ENCODE measurements around the gene ANO1.

Gene ANO1

DNA sequence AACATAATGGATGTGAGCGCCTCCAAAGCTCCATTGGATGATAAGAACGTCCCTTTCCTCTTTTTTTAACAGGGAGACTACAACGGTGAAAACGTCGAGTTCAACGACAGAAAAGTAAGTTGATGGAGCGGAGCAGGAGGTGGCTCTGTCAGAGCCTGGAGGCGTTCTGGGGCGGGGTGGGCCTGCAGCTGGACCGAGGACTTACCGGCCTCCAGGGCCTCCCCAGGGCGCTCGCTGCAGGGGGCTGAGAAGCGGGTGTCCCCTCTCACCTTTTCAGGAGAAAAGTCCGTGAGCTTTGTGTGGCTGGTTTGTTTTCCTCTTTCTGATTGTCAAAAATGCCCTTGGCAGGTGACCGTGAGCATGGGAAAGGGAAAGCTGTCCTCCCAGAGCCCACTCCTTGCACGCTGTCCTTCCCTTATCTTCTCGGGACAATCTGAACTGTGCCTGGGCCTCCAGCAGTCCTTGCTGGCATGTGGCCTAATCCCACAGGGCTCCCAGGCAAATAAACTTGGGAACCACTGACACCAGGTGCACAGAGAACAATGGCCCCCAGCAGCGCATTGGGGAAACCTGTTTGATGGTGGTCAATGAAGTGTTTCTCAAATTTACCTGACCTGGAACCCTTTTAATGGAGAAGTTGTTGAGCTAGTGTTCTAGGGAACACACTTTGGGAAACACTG lies 38.4 kb downstream of the ANO1 start:
- DNase-seq (ENCODE audit: low spot score), result no peak

DNA sequence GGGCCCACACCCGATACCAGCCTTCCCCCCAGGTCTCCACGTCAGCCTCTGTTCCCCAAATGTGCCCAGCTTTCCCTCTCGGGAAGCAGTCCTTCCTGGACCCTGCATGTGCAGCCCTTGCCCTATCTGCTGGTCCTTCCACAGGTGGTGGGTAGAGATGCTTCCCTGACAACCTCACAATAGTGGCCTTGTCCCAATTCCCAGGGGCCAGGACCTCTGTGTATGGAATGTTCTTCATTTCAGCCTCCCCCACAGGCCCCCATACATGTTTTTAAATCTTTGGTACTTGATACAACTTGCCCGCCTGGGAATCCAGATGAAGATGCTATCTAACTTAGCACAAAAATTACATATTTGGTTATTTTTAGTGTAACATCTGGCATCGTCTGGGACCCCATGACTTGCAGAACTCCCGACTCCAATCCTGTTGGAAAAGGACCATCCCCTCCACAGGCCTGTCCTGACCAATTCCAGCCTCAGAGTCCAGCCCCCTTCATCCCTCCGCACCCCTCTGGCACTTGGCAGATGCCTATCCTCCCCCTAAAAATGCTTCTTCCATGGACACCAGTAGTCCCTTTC lies 39.5 kb downstream of the ANO1 start:
- no peak for DNase-seq (ENCODE audit: low spot score)

DNA sequence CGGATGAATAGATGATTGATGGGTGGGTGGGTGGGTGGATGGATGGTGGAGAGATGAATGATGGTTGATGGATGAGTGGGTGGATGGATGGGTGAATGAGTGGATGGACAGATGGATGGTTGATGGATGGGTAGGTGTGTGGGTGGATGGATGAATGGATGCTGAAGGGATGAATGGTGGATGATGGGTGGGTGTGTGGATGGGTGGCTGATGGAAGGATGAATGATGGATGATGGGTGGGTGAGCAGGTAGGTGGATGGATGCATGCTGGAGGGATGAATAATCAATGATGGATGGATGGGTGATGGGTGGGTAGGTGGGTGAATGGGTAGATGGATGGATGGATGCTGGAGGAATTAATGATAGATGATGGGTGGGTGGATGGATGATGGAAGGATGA lies 40.5 kb downstream of the ANO1 start:
- DNase-seq (ENCODE audit: low spot score), result no peak

DNA sequence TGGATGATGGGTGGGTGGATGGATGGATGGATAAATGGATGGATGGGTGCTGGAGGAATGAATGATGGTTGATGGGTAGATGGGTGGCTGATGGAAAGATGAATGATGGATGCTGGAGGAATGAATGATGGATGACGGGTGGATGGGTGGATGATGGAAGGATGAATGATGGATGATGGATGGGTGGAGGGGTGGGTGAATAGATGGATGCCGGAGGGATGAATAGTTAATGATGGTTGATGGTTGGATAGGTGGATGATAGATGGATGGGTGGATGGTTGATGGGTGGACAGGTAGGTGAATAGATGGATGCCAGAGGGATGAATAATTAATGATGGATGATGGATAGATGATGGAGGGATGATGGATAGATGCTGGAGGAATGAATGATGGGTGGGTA lies 41.4 kb downstream of the ANO1 start:
- no peak for DNase-seq (ENCODE audit: low spot score)

DNA sequence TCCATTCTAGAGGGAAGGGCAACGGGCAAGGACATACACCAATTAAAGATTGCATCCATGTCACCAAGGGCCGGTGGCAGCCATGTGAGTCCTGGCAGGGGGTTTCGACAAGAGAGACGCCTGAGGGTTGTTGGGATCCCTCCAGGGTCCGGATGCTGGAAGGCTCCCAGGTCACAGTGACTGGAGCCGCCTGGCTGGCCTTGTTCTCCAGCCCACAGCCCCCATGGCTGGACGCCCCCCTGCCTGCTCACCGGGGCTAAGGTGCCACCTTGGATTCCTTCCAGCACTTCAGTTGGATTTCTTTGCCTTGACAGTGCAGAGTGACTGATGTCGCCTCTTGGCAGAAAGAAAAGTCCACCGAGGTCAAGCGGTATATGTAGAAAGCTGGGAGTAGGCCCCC lies 42.6 kb downstream of the ANO1 start:
- no peak for DNase-seq (ENCODE audit: low spot score)

GRCh38 chr11:70122490-70123198 lies 44.5 kb downstream of the ANO1 start:
- DNase-seq (ENCODE audit: low spot score), result no peak

- no peak for DNase-seq (ENCODE audit: low spot score)
Observed at GRCh38 chr11:70123711-70124110, 45.6 kb downstream of the ANO1 start.

DNA sequence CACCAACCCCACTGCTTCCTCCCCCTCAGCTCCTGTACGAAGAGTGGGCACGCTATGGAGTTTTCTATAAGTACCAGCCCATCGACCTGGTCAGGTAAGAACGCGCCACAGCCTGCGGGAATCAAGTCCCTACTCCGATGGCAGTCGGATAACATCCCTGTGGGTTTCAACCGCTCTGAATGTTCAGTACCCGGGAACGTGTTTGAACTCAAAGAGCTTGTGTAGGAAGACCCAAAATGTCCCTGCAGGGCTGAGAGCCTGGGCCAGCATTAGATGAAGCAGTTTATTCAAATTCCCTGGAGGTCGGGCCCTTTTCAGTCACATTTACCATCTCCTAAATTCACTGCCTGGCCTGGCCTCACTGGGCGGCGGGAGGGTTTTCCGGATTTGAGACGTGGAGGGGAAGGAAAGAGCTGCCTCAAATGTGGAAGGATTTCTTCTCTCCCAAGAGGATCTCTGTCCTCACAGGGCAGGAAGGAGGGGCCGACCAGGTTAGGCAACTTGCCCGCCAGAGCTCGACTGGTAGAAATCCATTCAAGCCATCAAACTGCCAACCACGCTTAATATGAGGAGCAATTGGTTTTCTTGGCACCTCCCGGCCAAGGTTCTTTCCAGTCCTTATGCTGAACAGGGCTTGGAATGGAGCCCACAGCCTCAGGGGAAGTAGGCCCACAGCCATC lies 46.3 kb downstream of the ANO1 start:
- no peak for DNase-seq (ENCODE audit: low spot score)

- no peak for DNase-seq (ENCODE audit: low spot score)
Observed at GRCh38 chr11:70126494-70126893, 48.4 kb downstream of the ANO1 start.

- no peak for DNase-seq (ENCODE audit: low spot score)
Observed at GRCh38 chr11:70127653-70128434, 49.7 kb downstream of the ANO1 start.

- DNase-seq (ENCODE audit: low spot score), result no peak
Observed at GRCh38 chr11:70128435-70128906, 50.4 kb downstream of the ANO1 start.

DNA sequence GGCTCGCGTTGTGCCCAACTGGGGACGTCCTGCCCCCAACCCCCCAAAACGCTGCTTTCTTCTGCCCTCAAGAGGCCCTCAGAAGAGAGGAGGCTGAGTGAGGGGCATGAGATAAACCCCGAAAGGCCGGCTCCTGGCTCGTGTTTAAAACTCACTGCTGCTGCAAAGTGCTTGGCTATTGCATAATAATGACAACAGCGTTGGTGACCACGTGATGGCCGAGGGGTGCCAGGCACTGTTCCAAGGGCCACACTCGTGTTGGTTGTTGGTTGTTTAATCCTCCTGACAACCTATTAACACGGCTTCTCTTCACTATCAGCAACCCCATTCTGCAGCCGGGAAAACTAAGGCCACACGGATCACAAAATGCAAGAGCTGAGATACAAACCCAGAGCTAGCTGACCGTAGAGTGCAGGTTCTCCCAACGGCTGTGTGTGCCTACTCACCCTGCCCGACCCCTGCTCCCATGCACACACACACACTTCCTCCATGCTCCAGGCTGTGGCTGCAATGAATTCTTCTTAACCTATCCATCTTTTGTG lies 51.0 kb downstream of the ANO1 start:
- DNase-seq (ENCODE audit: low spot score), result no peak

- no peak for DNase-seq (ENCODE audit: low spot score)
Observed at GRCh38 chr11:70130636-70131035, 52.5 kb downstream of the ANO1 start.

GRCh38 chr11:70131606-70132190 lies 53.6 kb downstream of the ANO1 start:
- DNase-seq (ENCODE audit: low spot score), result no peak

DNA sequence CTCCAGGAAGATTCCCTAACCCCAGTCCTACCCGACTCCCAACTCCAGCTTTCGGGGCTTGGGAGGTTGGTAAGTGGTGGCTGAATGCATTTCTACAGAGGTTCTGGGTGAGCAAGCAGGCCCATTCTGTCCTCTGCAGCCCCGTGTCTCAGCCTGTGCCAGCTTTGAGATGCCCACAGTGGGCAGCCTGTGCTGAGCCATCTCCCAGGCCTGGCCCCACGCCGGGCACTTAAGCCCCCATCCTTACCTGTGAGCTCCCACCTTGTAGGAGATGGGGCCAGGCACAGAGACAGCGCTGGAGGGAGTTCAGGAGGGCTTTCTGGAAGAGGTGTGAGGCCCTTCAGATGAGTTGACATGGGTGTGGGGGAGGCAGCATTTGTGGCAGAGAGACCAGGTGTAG lies 54.5 kb downstream of the ANO1 start:
- no peak for DNase-seq (ENCODE audit: low spot score)

GRCh38 chr11:70133771-70134335 lies 55.7 kb downstream of the ANO1 start:
- DNase-seq (ENCODE audit: low spot score), result no peak

DNA sequence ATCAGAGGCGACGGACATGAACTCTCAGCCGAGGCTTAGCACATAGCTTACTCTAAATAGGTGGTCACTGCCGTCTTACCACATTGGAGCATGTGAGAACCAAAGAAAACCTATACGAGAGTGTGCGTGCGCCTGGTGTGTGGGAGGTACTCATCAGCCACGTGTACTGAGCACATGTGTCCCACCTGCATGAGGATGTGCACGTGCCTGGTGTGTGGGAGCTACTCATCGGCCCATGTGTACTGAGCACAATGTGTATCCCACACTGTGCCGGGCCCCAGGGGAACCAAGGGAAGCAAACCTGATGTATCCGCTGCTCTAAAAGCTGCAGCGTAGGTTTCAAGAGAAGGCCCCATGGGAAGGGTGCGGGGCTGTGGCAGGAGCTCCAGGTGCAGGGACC lies 56.4 kb downstream of the ANO1 start:
- DNase-seq (ENCODE audit: low spot score), result no peak

DNA sequence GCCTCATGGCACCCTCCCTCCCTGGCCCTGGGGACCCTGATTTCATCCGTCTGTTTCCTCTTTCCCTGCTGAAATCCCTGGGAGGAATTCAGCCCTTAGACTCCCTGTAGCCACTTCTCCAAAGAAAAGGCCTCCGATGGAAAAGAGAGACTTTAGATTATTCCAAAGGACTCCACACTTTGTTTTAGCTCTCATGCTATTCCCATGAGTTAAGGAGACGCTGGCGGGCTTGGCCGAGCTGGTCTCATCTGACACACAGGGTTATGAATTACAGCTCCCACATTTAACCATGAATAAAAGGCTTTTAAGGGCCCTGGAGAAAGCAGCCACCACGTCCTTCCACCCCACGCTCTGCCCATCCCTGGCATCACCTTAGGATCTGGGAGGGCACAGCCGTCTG lies 57.0 kb downstream of the ANO1 start:
- no peak for DNase-seq (ENCODE audit: low spot score)

DNA sequence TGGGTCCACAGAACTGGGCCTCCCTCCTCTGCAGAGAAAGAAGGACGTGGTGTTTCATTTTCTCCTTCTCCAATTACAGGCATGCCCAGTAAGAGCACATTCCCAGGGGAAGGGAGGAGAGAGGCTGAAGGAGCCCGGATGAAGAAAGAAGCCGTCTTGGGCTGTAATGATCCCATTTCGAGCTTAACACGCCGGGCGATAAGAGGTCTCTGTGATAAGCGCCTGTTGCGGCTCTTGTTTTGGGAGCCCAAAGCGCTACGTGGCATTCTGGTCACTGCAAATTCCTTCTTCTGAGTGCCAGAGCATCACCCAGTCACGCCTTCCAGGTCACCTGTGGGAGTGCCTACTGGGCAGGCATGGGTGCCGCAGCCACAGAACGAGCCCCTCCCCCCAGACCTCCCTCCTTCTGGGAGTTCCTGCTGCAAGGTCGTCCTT lies 57.5 kb downstream of the ANO1 start:
- DNase-seq (ENCODE audit: low spot score), result no peak

GRCh38 chr11:70137383-70137782 lies 59.3 kb downstream of the ANO1 start:
- DNase-seq (ENCODE audit: low spot score), result no peak

GRCh38 chr11:70138403-70138802 lies 60.3 kb downstream of the ANO1 start:
- DNase-seq (ENCODE audit: low spot score), result no peak
